Hepatic stellate cell (primary cell): ENCODE results near the gene CRADD.

Experiments
- DNase-seq: peaks from one replicate; pipeline ENCODE4 v3.0.0; 2011; ENCODE audit warnings: low spot score

The CRADD gene

GRCh38 chr12:93671044-93671443 is 6.1 kb upstream of the CRADD start:
- no peak for DNase-seq

GRCh38 chr12:93673084-93673483 is 4.1 kb upstream of the CRADD start:
- no peak for DNase-seq

DNA sequence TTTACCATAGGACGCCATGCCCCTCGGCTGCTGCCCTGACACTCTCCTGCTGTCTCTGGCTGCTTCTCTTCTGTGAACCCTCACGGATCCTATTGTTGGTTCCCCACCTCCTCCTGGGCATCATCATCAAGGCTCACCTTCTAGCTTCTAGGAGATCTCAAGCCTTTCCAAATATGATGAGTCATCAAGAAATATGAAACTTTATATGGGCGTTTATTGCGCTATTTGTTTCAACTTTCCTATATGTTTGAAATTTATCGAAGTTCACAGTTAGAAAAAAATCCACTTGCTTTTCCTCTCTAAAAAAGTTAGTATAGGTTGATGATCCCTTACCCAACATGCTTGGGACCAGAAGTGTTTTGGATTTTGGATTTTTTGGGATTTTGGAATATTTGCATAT is 2.8 kb upstream of the CRADD start:
- no peak for DNase-seq

DNA sequence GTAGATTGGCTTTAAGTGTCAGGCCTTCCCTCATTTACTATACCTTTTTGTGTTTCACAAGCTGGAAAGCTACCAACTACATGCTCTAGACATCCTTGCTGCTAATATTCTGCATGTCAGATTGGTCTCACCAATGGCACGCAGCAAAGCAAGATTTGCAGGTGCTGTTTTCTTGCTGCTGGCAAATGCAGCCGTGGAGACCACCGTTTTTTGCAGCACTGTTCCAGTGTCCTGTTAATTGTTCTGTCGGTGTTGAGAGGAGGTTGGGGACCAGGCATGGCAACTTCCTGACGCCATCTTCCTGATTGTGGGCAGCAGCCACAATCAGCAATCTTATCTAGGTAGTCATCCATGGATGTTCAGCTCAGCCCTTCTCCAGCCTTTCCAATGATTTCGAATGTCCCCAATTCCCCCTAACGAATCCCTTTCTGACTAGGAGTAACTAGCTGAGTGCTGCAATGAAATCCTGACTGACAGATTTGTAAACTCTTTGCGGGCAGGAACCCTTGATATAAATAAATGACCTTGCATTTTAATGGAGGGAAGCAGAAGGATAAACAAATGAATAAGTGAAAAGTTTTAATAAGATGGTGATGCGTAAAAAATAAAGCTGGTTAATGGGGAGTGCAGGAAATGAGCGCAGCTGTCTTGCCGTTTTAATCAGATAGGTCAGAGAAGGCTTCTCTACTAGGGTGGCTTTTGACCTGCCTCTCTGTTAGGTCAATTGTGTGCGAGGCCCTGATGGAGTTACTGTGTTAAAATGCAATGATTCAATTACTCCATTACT is 574 bp upstream of the CRADD start:
- no peak for DNase-seq

- DNase-seq = no peak
Observed at GRCh38 chr12:93678779-93679178, 1.6 kb downstream of the CRADD start.

- no peak for DNase-seq
Observed at GRCh38 chr12:93679308-93679925, 2.2 kb downstream of the CRADD start.

- DNase-seq = no peak
Observed at GRCh38 chr12:93680006-93680405, 2.8 kb downstream of the CRADD start.

- DNase-seq = no peak
Observed at GRCh38 chr12:93682846-93683261, 5.7 kb downstream of the CRADD start.

DNA sequence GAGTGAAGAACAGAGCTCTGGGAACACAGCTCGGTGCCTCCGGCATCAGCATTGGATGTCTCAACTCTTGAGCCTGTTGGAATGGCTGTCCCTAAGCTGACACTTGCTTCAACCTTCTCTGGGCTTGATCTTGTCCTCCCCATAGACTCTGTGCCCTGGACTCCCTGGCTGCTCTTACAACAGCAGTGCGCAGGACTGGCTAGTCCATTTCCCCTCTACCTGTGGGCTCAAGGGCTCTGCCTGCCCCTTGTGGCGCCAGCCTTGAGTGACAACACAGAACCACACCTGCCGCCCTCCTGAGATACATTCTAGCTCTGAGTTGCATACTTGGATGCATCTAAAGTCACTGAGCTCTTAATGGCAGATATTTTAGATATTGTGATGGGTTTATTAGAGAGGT is 6.2 kb downstream of the CRADD start:
- no peak for DNase-seq

GRCh38 chr12:93684716-93685115 is 7.5 kb downstream of the CRADD start:
- no peak for DNase-seq

GRCh38 chr12:93686572-93687356 is 9.6 kb downstream of the CRADD start:
- no peak for DNase-seq

- DNase-seq = no peak
Observed at GRCh38 chr12:93689076-93689834, 12.1 kb downstream of the CRADD start.

DNA sequence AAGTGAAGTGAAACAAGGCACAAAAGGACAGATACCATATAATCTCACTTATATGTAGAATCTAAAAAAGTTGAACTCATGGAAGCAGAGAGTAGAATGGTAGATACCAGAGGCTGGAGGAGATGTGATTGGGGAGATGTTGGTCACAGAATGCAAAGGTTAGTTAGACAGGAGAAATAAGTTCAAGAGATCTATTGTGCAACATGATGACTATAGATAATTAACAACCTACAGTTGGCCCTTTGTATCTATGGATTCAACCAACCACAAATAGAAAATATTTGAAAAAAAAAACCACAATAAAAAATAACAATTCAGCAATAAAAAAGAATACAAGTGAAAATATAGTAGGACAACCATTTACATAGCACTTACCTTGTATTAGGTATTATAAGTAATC is 19.3 kb downstream of the CRADD start:
- no peak for DNase-seq

- DNase-seq = no peak
Observed at GRCh38 chr12:93698307-93699092, 21.3 kb downstream of the CRADD start.

DNA sequence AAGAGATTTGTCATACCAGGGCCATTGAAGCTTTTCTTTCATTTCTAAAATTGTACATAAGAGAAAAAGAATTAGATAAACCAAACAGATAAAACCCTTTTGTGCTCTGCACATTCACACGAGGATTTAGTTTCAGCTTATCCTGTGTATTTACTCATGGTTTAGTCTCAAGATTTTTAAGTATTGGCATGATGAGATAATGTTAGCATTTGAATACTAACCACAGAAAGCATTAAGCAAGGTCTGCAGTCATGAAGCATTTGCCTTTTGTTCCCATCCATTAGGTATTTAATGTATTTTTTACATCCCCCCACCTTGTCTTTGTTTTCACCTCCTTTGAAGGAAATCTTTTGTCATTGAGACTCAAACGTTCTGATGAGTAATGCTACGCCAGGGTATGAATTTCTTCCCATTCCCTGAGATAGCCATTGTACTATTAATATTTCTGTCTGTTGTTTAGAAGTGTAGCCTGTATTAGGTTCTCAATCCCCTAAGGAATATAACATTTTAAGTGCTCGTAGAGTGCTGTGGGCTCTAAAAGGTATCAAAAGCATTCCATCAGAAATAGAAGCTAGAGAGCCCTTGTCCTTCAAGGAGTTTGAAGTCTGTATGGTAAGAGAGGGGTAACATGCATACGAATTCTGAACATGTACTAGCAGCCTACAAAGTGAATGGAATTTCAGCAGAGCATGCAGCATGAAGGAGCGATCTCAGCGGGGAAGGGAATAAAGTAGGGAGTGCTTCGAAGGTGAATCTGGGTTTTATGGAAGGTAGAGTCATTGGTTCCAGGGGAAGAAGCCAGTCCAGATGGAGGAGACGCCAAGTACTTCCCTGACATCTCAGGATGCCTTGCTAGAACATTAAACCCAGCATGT is 22.3 kb downstream of the CRADD start:
- no peak for DNase-seq

- no peak for DNase-seq
Observed at GRCh38 chr12:93702707-93703315, 25.6 kb downstream of the CRADD start.

DNA sequence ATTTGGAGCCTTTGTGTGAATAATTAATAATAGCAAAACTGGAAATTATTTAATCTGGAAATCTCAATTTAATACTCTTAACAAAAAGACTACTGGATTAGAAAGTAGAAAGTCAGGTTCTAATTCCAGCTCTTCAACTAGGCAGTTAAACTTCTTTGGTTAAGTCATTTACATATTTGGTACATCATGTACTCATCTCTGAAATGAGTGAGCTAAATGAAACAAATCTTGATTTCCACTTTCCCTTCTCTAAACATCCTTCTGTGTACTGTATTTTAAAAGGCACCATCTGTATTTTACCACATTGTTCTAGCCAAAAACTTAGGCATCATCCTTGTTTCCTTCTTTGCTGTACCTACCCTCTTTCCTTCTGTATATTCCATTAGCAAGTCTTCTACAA is 26.9 kb downstream of the CRADD start:
- no peak for DNase-seq

DNA sequence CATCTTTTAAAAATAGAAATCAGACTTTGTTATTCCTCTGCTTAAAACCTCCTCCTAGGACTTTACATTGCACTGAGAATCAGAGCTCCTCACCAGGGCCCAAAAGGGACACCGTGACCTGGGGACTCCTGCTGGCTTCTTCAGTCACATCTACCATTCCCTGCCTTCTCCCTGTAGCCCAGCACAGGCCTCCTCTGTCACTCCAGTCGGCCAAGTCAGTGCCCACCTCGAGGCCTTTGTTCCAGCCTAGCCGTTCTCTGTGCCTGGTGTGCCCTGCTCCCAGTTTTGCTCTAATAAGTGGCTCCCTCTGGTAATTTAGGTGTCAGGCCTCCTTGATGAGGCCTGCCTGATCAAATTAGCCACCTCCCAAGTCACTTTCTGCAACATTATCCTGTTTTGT is 27.4 kb downstream of the CRADD start:
- no peak for DNase-seq

DNA sequence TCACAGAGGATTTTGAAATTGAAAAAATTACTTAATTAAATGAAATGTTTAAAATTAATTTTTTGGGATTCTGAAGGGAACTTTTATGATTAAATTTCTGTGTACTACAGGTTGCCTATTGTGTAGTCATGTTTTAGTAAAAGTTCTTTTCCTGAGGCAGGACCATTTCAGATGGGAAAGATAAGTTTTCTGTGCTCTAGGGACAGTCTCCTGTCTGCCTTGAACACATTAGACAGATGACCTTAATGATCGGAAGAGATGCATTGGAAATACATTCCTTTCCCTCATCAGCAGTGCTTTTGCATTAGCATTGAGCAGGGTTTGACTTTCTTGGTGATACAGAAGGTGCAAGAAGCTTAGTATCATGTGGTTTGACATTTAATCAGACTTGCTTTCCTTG is 28.1 kb downstream of the CRADD start:
- DNase-seq = no peak

DNA sequence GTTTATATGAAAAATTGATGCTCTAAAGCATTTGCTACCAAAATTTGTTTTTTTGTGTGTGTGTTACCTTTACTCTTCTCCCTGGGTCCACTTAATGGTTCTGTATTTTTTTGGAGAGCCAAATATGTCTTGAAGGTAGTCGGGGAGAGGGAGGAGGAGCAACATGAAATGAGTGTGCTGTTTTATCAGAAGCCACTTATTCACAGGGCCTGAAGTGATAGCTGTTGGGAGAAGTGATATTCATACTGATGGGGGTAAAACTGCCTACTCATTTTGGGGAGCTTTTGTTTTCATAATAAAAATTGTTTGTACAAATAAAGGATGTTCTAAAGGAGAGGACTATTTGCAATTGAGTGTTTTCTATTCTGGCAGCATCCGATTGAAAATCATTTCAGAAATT is 29.2 kb downstream of the CRADD start:
- DNase-seq = no peak
